CD8-positive, alpha-beta memory T cell (primary cell): ENCODE data around the gene NTNG1. TPM values are rescaled to one million over a fixed set of nuclear protein-coding genes. Genes with fewer than 3 reads are reported as not detected.

Experiments used
- CTCF ChIA-PET: fragments of 350-600 bp; sonication (Branson Sonifier 250); formaldehyde crosslinking; loops from one replicate; lab custom pipeline; 2021; ENCODE audit warnings: antibody characterized with exemption; lab: Charles Lee
- POLR2A ChIA-PET: fragments of 350-600 bp; sonication (Branson Sonifier 250); formaldehyde crosslinking; loops from one replicate; lab custom pipeline; 2021; ENCODE audit warnings: antibody characterized with exemption; lab: Charles Lee
- DNase-seq, 5 donors: peaks; one replicate each; pipeline versions ENCODE4 v3.0.0 to v3.0.0-alpha.2; 2020 to 2022; ENCODE audit warnings: mixed read lengths in 1 of 5
- H3K27ac ChIP-seq: one replicate; pipeline ENCODE4 v1.7.0; 2013; ENCODE audit warnings: low read depth, mild to moderate bottlenecking, low read length, moderate library complexity
- H3K27me3 ChIP-seq: 2 replicates; pipeline ENCODE4 v1.7.0; 2013; ENCODE audit warnings: low read length, mild to moderate bottlenecking; ENCODE audit not compliant: insufficient read depth, poor library complexity, severe bottlenecking
- H3K36me3 ChIP-seq: 2 replicates; pipeline ENCODE4 v1.7.0; 2013; ENCODE audit warnings: mild to moderate bottlenecking, low read length, moderate library complexity; ENCODE audit not compliant: insufficient read depth
- H3K4me1 ChIP-seq: 2 replicates; pipeline ENCODE4 v1.7.0; 2013; ENCODE audit warnings: mild to moderate bottlenecking, low read length, moderate library complexity; ENCODE audit not compliant: insufficient read depth
- H3K4me3 ChIP-seq: 2 replicates; pipeline ENCODE4 v1.7.0; 2013; ENCODE audit warnings: mild to moderate bottlenecking, low read length
- H3K9me3 ChIP-seq: 2 replicates; pipeline ENCODE4 v1.7.0; 2013; ENCODE audit warnings: mild to moderate bottlenecking, low read length
- H3K27ac Mint-ChIP-seq, 8 donors: one replicate each; pipeline ENCODE4 v1.8.0; 2020 to 2021; ENCODE audit warnings: mixed read lengths in 8 of 8, mild to moderate bottlenecking in 6 of 8, inconsistent platforms in 3 of 8, moderate library complexity in 3 of 8
- H3K27me3 Mint-ChIP-seq, 2 donors: one replicate each; pipeline ENCODE4 v1.8.0; 2020 to 2021; ENCODE audit warnings: mixed read lengths in 2 of 2, mild to moderate bottlenecking in 1 of 2, moderate library complexity in 1 of 2
- H3K36me3 Mint-ChIP-seq, 3 donors: one replicate each; pipeline ENCODE4 v1.8.0; 2020 to 2021; ENCODE audit warnings: mixed read lengths in 3 of 3, inconsistent platforms in 1 of 3, mild to moderate bottlenecking in 1 of 3
- H3K4me1 Mint-ChIP-seq, 3 donors: one replicate each; pipeline ENCODE4 v1.8.0; 2020 to 2021; ENCODE audit warnings: mixed read lengths in 3 of 3, inconsistent platforms in 1 of 3, mild to moderate bottlenecking in 1 of 3
- H3K4me3 Mint-ChIP-seq, 7 donors: one replicate each; pipeline ENCODE4 v1.8.0; 2020 to 2021; ENCODE audit warnings: mixed read lengths in 7 of 7, mild to moderate bottlenecking in 6 of 7, moderate library complexity in 4 of 7, inconsistent platforms in 2 of 7
- H3K9me3 Mint-ChIP-seq, 5 donors: one replicate each; pipeline ENCODE4 v1.8.0; 2020 to 2022; ENCODE audit warnings: mixed read lengths in 5 of 5, mild to moderate bottlenecking in 3 of 5, moderate library complexity in 2 of 5, inconsistent platforms in 1 of 5
- polyA plus RNA-seq: library from polyadenylated mRNA; unstranded; fragments of 300-500 nt; fragmentation: Illumina TruSeq; gene quantifications from one replicate; pipeline ENCODE4 v1.2.3, GENCODE V29; 2021
- total RNA-seq, 2 experiments: library from RNA; stranded (reverse); gene quantifications; one replicate each; pipeline ENCODE4 v1.2.3, GENCODE V29; 2021

NTNG1 gene
- total and polyA plus RNA-seq, 3 experiments from 2014 or later = not detected

DNA sequence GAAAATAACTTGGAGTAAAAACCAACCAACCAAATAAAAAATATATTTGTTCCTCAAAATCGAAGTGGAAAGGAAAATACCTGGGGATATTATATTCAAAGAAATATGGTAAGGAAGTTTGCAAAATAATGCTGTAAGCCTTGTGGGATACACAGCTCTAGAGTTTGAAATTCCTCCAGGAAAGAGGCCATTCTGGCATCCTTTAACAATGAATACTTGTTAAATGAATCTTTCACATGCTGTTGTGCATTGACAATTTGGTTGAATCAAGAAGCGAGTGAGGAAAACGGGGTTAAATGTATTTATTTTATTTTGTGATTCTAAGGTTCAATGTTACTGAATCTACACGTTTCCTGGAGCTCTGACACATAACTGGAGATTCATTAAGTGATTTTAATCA, 30.5 kb upstream of the NTNG1 start:
- H3K4me3 Mint-ChIP-seq = no peak overlapping the region
- Histone ChIP-seq H3K4me3 (no peak overlapping the region), H3K36me3 (no peaks in the 10 kb centered on the region), H3K27me3 (no peaks in the 10 kb centered on the region), H3K27ac (no peak overlapping the region), H3K4me1 (no peaks in the 10 kb centered on the region), H3K9me3 (no peaks in the 10 kb centered on the region)
- no peak for DNase-seq
- peaks cover 0 to 4% of the 10 kb centered on the region in 2 donors for H3K27me3 Mint-ChIP-seq
- no peaks in the 10 kb centered on the region for H3K36me3 Mint-ChIP-seq
- ChIA-PET POLR2A (no interaction called here), CTCF (no interaction called here)
- no peak overlapping the region for H3K27ac Mint-ChIP-seq
- H3K4me1 Mint-ChIP-seq = no peaks in the 10 kb centered on the region
- no peaks in the 10 kb centered on the region for H3K9me3 Mint-ChIP-seq

DNA sequence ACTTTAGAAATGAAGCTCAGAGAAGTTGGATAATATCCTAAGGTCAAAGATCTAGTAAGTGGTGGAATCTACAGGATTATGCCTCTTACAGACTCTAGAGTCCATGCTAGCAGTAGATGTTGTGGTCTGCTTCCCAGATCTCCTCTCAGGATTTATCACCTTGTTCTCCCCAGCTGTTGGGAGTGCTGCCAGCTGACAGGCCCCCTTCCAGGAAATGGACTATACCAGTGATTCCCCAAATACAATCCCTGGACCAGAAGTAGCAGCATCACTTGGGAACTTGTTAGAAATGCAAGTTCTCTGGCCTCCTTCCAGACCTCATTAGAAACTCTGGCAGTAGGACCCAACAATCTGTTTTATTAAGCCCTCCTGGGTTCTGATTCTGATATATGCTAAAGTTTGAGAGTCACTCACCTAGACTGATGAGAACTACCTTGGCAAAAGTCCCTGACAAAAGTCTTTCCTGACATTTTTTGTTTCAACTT, 24.5 kb upstream of the NTNG1 start:
- Histone ChIP-seq H3K27ac (no peak overlapping the region), H3K36me3 (no peaks in the 10 kb centered on the region), H3K4me3 (no peak overlapping the region), H3K9me3 (no peaks in the 10 kb centered on the region), H3K4me1 (no peaks in the 10 kb centered on the region), H3K27me3 (no peaks in the 10 kb centered on the region)
- H3K27me3 Mint-ChIP-seq = peaks cover 2 to 30% of the 10 kb centered on the region in 2 donors
- H3K36me3 Mint-ChIP-seq = no peaks in the 10 kb centered on the region
- peaks cover 0 to 2% (median 0%) of the 10 kb centered on the region in 5 donors for H3K9me3 Mint-ChIP-seq
- ChIA-PET POLR2A (no interaction called here), CTCF (no interaction called here)
- no peak overlapping the region for H3K27ac Mint-ChIP-seq
- H3K4me3 Mint-ChIP-seq = no peak overlapping the region
- no peak for DNase-seq
- H3K4me1 Mint-ChIP-seq = no peaks in the 10 kb centered on the region

DNA sequence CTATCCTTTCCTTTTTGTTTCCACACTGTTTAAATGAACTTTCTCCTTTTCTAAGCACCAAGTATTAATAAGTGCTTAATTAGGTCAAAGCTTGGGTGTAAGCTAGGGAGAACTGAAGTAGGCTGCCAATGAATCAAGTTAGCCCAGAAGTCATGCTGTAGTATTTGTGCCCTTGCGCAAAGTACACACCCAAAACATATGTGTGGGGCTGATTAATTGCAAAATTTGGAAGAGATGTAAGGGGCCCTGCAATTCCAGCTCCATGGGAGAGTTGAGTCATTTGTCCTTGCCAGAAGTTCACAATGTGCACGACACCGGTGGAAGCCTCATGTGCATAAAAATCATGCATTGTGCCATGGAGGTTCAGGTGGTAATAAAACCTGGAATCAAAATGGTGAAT, 18.6 kb upstream of the NTNG1 start:
- Mint-ChIP-seq H3K4me3 (no peak overlapping the region), H3K4me1 (no peaks in the 10 kb centered on the region), H3K36me3 (no peaks in the 10 kb centered on the region), H3K27ac (no peak overlapping the region), H3K27me3 (peaks cover 4 to 11% of the 10 kb centered on the region in 2 donors), H3K9me3 (peaks cover 0 to 2% (median 0%) of the 10 kb centered on the region in 5 donors)
- H3K4me1 ChIP-seq = no peaks in the 10 kb centered on the region
- DNase-seq = no peak
- no peaks in the 10 kb centered on the region for H3K27me3 ChIP-seq
- H3K9me3 ChIP-seq = no peaks in the 10 kb centered on the region
- no peak overlapping the region for H3K27ac ChIP-seq
- CTCF ChIA-PET = no interaction called here
- H3K4me3 ChIP-seq = no peak overlapping the region
- POLR2A ChIA-PET = no interaction called here
- H3K36me3 ChIP-seq = no peaks in the 10 kb centered on the region

DNA sequence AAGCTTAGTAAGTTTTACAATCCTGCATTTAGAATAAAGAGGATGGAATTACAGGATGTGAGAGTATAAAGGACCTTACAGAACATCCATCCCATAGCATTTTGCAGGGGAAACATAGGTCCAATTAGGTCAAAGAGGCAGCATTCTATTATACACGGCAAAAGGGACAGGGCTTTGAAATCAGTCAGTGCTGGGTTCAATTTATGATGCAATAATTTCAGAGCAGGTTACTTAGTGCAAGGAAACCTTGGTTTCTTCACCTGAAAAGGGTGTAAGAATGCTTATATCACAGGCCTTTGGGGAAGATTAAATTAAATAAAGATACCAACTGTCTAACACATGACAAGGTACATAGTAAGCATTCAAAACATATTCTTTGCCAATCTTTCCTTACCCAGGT, 17.1 kb upstream of the NTNG1 start:
- POLR2A ChIA-PET = no interaction called here
- no peaks in the 10 kb centered on the region for H3K36me3 ChIP-seq
- H3K27ac Mint-ChIP-seq = no peak overlapping the region

DNA sequence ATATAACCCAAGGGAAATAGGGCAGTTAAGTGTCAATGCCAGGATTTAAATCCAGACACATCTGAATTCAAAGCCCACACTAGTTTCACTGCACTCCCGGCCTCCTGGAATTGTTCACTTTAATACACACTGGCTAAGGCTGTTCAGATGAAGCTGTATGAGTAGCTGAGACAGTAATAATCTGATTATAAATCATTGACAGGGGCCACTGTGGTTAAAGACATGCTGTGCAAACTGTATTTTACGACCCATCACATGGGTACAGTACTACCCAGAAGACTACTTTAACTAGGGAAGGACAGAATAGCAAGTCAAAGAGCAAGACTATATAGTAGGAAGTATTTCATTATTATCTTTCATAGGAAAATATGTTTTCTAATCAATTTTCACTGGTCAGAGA, 16.1 kb upstream of the NTNG1 start:
- peaks cover 4 to 12% of the 10 kb centered on the region in 2 donors for H3K27me3 Mint-ChIP-seq
- H3K27ac Mint-ChIP-seq = no peak overlapping the region
- H3K27ac ChIP-seq = no peak overlapping the region
- no peaks in the 10 kb centered on the region for H3K9me3 Mint-ChIP-seq
- H3K27me3 ChIP-seq = no peaks in the 10 kb centered on the region
- no peaks in the 10 kb centered on the region for H3K36me3 ChIP-seq
- H3K4me1 Mint-ChIP-seq = no peaks in the 10 kb centered on the region
- H3K36me3 Mint-ChIP-seq = no peaks in the 10 kb centered on the region
- H3K9me3 ChIP-seq = no peaks in the 10 kb centered on the region
- no peak overlapping the region for H3K4me3 ChIP-seq
- DNase-seq = no peak
- no peaks in the 10 kb centered on the region for H3K4me1 ChIP-seq
- ChIA-PET POLR2A (no interaction called here), CTCF (no interaction called here)
- no peak overlapping the region for H3K4me3 Mint-ChIP-seq

More for the DNA sequence above, 17.1 kb upstream of the NTNG1 start:
- H3K27me3 ChIP-seq = no peaks in the 10 kb centered on the region
- no peak for DNase-seq
- Mint-ChIP-seq H3K9me3 (no peaks in the 10 kb centered on the region), H3K27me3 (peaks cover 4 to 8% of the 10 kb centered on the region in 2 donors), H3K4me3 (no peak overlapping the region), H3K36me3 (no peaks in the 10 kb centered on the region), H3K4me1 (no peaks in the 10 kb centered on the region)
- no peaks in the 10 kb centered on the region for H3K4me1 ChIP-seq
- no peaks in the 10 kb centered on the region for H3K9me3 ChIP-seq
- CTCF ChIA-PET = no interaction called here
- no peak overlapping the region for H3K4me3 ChIP-seq
- no peak overlapping the region for H3K27ac ChIP-seq

DNA sequence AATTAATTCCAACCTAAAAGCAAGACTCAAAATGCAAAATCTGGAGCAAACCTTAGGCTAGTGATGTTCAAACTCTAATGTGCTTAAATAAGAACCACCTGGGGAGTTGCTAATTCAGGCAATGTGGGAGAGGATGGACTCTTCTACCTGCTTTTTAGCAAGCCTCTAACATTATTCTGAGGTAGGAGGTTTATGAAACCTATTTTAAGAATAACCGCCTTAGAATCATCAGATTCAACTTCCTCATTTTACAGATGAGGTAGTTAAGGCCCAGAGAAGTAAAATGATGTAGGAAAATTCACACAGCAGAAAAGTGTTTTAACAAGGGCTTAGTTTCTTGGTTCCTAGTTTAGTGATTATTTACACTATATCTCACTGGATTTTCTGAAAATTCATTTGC, 8.6 kb upstream of the NTNG1 start:
- no peaks in the 10 kb centered on the region for H3K36me3 Mint-ChIP-seq
- H3K4me3 Mint-ChIP-seq = no peak overlapping the region
- Histone ChIP-seq H3K27me3 (no peaks in the 10 kb centered on the region), H3K36me3 (no peaks in the 10 kb centered on the region), H3K4me1 (no peaks in the 10 kb centered on the region), H3K27ac (no peak overlapping the region), H3K4me3 (no peak overlapping the region), H3K9me3 (no peaks in the 10 kb centered on the region)
- no peak for DNase-seq
- H3K27me3 Mint-ChIP-seq = peaks cover 7 to 26% of the 10 kb centered on the region in 2 donors
- H3K9me3 Mint-ChIP-seq = peaks cover 0 to 2% (median 0%) of the 10 kb centered on the region in 5 donors
- ChIA-PET CTCF (no interaction called here), POLR2A (no interaction called here)
- H3K4me1 Mint-ChIP-seq = no peaks in the 10 kb centered on the region
- H3K27ac Mint-ChIP-seq = no peak overlapping the region

DNA sequence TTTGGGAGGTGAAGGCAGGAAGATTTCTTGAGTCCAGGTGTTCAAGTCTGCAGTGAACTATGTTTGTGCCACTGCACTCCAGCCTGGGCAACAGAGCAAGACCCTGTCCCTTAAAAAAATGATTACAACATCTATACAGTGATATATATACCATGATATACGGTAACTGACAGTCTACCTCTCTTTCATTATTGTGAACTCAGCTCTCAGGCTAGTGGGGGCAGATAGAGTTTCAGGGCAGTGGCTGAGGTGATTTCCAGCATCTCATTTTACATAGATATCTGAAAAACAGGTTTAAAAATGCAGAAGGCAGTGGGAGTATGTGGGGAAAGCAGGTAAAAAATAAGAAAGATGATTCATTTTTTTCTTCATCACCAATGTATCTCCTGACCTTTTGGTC, 8.1 kb upstream of the NTNG1 start:
- peaks cover 7 to 31% of the 10 kb centered on the region in 2 donors for H3K27me3 Mint-ChIP-seq
- no peak for DNase-seq
- Histone ChIP-seq H3K27me3 (no peaks in the 10 kb centered on the region), H3K27ac (no peak overlapping the region), H3K9me3 (no peaks in the 10 kb centered on the region), H3K4me3 (no peak overlapping the region), H3K4me1 (no peaks in the 10 kb centered on the region), H3K36me3 (no peaks in the 10 kb centered on the region)
- CTCF ChIA-PET = no interaction called here
- POLR2A ChIA-PET = no interaction called here
- H3K36me3 Mint-ChIP-seq = no peaks in the 10 kb centered on the region
- no peaks in the 10 kb centered on the region for H3K4me1 Mint-ChIP-seq
- no peak overlapping the region for H3K27ac Mint-ChIP-seq
- H3K9me3 Mint-ChIP-seq = peaks cover 0 to 2% (median 0%) of the 10 kb centered on the region in 5 donors
- H3K4me3 Mint-ChIP-seq = no peak overlapping the region

DNA sequence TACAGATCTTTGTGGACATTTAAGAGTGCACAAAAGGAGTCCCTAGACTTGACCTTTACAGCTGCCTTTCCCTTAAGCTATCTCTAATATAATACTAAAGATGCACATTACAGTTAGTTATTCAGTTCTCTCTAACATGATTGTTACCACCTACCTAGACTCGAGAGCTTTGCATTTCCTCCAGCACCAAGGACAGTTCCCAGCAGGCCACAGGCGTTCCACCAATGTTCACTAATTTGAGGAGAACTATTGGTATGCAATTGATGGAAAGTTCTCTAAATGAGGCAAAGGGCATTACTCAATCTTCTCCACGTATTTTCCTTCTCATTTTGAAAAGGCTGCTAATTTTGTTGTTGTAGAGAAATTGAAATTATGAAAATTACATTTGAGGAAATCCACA, 5.4 kb upstream of the NTNG1 start:
- ChIA-PET POLR2A (no interaction called here), CTCF (no interaction called here)
- H3K4me1 ChIP-seq = no peaks in the 10 kb centered on the region
- Mint-ChIP-seq H3K27ac (no peak overlapping the region), H3K9me3 (peaks cover 0 to 2% (median 0%) of the 10 kb centered on the region in 5 donors), H3K27me3 (peaks cover 21 to 44% of the 10 kb centered on the region in 2 donors), H3K36me3 (no peaks in the 10 kb centered on the region), H3K4me1 (peaks cover 9 to 17% (median 12%) of the 10 kb centered on the region in 3 donors), H3K4me3 (no peak overlapping the region)
- no peaks in the 10 kb centered on the region for H3K9me3 ChIP-seq
- H3K36me3 ChIP-seq = no peaks in the 10 kb centered on the region
- no peak overlapping the region for H3K27ac ChIP-seq
- H3K27me3 ChIP-seq = no peaks in the 10 kb centered on the region
- H3K4me3 ChIP-seq = no peak overlapping the region
- DNase-seq = no peak
